ENCODE results near the gene CAD. TPM values are rescaled to one million over a fixed set of nuclear protein-coding genes. Genes with fewer than 3 reads are reported as not detected.

CAD gene
- total and polyA plus RNA-seq, 9 of the 15 experiments (the other 6 are each of a cell fraction or from before 2014, with no cell fraction given), result 7.5 to 126 (median 33.7) TPM

DNA sequence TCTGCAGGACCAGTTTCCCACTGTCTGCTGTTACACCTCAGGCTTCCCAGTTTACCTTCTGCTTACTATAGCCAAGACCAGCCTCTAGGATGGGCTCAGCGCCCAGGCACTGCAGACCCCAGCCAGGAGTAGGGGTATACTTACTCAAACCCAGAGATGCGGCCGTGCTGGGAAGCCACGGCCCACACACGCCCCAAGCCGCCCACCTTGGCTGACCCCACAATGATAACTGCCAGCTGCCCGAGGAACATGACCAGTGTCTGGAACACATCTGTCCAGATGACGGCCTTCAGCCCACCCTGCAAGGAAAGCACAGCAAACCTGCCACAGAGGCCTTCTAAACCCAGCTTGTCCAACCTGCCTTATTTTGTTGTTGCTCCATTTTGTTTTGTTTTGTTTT is 12.0 kb upstream of the CAD start (continued):
- no peak for TF ChIP-seq ARID4B (CRISPR knock-in tag; IDR thresholded peaks at IDR 0.05)
- TF ChIP-seq ZFX (CRISPR knock-in tag; IDR thresholded peaks at IDR 0.05), result no peak
- no peak for TF ChIP-seq GABPA (tag; conservative IDR thresholded peaks at IDR 0.05; ENCODE audit: low read depth)
- no peak for TF ChIP-seq SREBF1 (IDR thresholded peaks at IDR 0.05; ENCODE audit: borderline replicate concordance, low read depth, low read length)

DNA sequence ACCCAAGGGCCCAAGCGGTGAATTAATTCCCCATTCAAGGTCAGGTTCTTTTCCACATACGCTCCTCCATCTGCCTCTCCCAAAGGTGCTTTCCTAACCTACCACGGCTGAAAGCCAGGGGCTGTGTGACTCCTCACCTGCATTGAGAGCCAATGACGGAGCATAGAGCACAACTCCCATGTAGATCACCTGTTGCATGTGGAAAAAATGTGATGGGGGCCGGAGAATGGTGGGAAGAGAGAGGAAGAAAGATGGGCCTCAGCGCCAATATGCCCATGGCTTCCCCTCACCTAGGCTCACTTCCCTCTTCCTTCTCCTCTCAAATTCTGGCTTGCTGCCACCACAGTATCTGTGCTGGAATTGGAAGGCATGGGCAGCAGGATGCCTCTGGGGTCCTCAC is 10.8 kb upstream of the CAD start:
- 94% methylated on average over 6 of the region's 6 CpGs for WGBS (ENCODE audit: insufficient coverage, low coverage, missing lambda C conversion rate)
- Histone ChIP-seq H3K9me1 (ENCODE audit: control insufficient read depth, insufficient read depth, low read length) (no peaks in the 10 kb centered on the region), H3K4me2 (ENCODE audit: insufficient read depth, low read length) (no peak overlapping the region), H3K79me2 (ENCODE audit: control insufficient read depth, insufficient read depth, low read length) (peaks cover 22% of the 10 kb centered on the region), H3K36me3 (ENCODE audit: control insufficient read depth, insufficient read depth, low read length) (peaks cover 89% of the 10 kb centered on the region), H3K4me1 (replicated peaks in 1 of 2; ENCODE audit: control insufficient read depth in 2 of 2, insufficient read depth in 2 of 2, low read length in 2 of 2) (peaks cover 10 to 24% of the 10 kb centered on the region in 2 experiments; a peak in 4 of 5 replicates), H3K27me3 (ENCODE audit: control insufficient read depth in 2 of 2, insufficient read depth in 2 of 2, low read length in 2 of 2) (no peaks in the 10 kb centered on the region), H3K9ac (ENCODE audit: insufficient read depth in 1 of 2, low read depth in 2 of 2, low read length in 2 of 2) (no peak overlapping the region), H4K20me1 (replicated peaks; ENCODE audit: control insufficient read depth, insufficient read depth, low read length) (no peaks in the 10 kb centered on the region), H3K9me3 (replicated peaks; ENCODE audit: control insufficient read depth, insufficient read depth, low read depth, low read length) (no peaks in the 10 kb centered on the region), H3K4me3 (no peak overlapping the region), H3K27ac (ENCODE audit: extremely low read depth, low read depth, low read length) (no peak overlapping the region), H2AFZ (ENCODE audit: low read depth, low read length) (no peak overlapping the region)
- intact Hi-C loops (cut with micrococcal nuclease), result no loop called here
- in situ Hi-C loops (cut with MboI), result no loop called here
- ATAC-seq (no peak), FAIRE-seq (no peak), DNase-seq (ENCODE audit: extremely low read depth in 1 of 4, low spot score in 3 of 4) (no peak)
- ChIA-PET POLR2A (interaction anchor here (0.7 kb wide), 1 partner anchor 143 kb away, joined by 4 read pairs; no protein-coding TSS in a partner anchor), CTCF (ENCODE audit: low intra/inter-chr PET ratio) (no interaction called here)
- BruUV-seq (replicated peaks), result no TSS peak
- no peak for TF ChIP-seq EHMT2 (IDR thresholded peaks at IDR 0.05)
- no peak for TF ChIP-seq SRSF1 (IDR thresholded peaks at IDR 0.05; ENCODE audit: low read depth, low read length)
- TF ChIP-seq THRB (CRISPR knock-in tag; conservative IDR thresholded peaks at IDR 0.05), result no peak
- TF ChIP-seq ESRRA (IDR thresholded peaks at IDR 0.05; ENCODE audit: borderline replicate concordance, low read depth), result no peak
- TF ChIP-seq U2AF1 (optimal IDR thresholded peaks at IDR 0.05; ENCODE audit: low read depth, low read length), result no peak
- TF ChIP-seq, protein P1, sequence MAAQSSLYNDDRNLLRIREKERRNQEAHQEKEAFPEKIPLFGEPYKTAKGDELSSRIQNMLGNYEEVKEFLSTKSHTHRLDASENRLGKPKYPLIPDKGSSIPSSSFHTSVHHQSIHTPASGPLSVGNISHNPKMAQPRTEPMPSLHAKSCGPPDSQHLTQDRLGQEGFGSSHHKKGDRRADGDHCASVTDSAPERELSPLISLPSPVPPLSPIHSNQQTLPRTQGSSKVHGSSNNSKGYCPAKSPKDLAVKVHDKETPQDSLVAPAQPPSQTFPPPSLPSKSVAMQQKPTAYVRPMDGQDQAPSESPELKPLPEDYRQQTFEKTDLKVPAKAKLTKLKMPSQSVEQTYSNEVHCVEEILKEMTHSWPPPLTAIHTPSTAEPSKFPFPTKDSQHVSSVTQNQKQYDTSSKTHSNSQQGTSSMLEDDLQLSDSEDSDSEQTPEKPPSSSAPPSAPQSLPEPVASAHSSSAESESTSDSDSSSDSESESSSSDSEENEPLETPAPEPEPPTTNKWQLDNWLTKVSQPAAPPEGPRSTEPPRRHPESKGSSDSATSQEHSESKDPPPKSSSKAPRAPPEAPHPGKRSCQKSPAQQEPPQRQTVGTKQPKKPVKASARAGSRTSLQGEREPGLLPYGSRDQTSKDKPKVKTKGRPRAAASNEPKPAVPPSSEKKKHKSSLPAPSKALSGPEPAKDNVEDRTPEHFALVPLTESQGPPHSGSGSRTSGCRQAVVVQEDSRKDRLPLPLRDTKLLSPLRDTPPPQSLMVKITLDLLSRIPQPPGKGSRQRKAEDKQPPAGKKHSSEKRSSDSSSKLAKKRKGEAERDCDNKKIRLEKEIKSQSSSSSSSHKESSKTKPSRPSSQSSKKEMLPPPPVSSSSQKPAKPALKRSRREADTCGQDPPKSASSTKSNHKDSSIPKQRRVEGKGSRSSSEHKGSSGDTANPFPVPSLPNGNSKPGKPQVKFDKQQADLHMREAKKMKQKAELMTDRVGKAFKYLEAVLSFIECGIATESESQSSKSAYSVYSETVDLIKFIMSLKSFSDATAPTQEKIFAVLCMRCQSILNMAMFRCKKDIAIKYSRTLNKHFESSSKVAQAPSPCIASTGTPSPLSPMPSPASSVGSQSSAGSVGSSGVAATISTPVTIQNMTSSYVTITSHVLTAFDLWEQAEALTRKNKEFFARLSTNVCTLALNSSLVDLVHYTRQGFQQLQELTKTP (IDR thresholded peaks at IDR 0.05; ENCODE audit: low read depth in 1 of 2, partially characterized antibody in 2 of 2), result no peak
- TF ChIP-seq ADNP (tag; IDR thresholded peaks at IDR 0.05), result no peak
